Upper lobe of left lung (tissue), 6 donors: ENCODE data around the gene C9orf40. TPM values are rescaled to one million over a fixed set of nuclear protein-coding genes. Genes with fewer than 3 reads are reported as not detected.
A peak's percentile ranks its signal among the peaks of the same experiment; 100 is the strongest.

Experiments
- ATAC-seq, 2 donors: fragments of 200-7000 bp; cut with Tn5 transposase; one replicate each; pipeline ENCODE4 v1.9.1; 2022; ENCODE audit warnings: mild to moderate bottlenecking in 2 of 2, moderate library complexity in 2 of 2; ENCODE audit not compliant: low FRiP score in 2 of 2
- DNase-seq, 2 donors: peaks; one replicate each; pipeline ENCODE4 v3.0.0-alpha.2; 2019 to 2020
- H3K27ac ChIP-seq, 4 donors: fragments of 200-600 bp; sonication (generic); one replicate each; pipeline ENCODE4 v1.5.1; 2016 to 2019
- H3K27me3 ChIP-seq, 4 donors: fragments of 200-600 bp; sonication (generic); one replicate each; pipeline ENCODE4 v1.5.1; 2017 to 2019
- H3K36me3 ChIP-seq, 4 donors: fragments of 200-600 bp; sonication (generic); one replicate each; pipeline ENCODE4 v1.5.1; 2016 to 2019
- H3K4me1 ChIP-seq, 4 donors: fragments of 200-600 bp; sonication (generic); one replicate each; pipeline ENCODE4 v1.5.1; 2018 to 2019
- H3K4me3 ChIP-seq, 4 donors: fragments of 200-600 bp; sonication (generic); one replicate each; pipeline ENCODE4 v1.5.1; 2017 to 2019; ENCODE audit warnings: mild to moderate bottlenecking in 2 of 4, moderate library complexity in 1 of 4
- H3K9me3 ChIP-seq, 4 donors: fragments of 200-600 bp; sonication (generic); one replicate each; pipeline ENCODE4 v1.5.1; 2018 to 2019
- EP300 ChIP-seq, 4 donors: sonication (generic); formaldehyde crosslinking; IDR thresholded peaks; one replicate each; pipeline ENCODE4 v1.5.1; 2017; ENCODE audit warnings: antibody characterized with exemption in 4 of 4, control low read depth in 2 of 4
- POLR2A ChIP-seq, 4 donors: fragments of 450-650 bp; IDR thresholded peaks; one replicate each; pipeline ENCODE4 v1.5.1; 2016 to 2017; ENCODE audit warnings: antibody characterized with exemption in 4 of 4, mild to moderate bottlenecking in 2 of 4
- POLR2AphosphoS5 ChIP-seq, 2 donors: sonication (generic); formaldehyde crosslinking; IDR thresholded peaks; one replicate each; pipeline ENCODE4 v1.5.1; 2017; ENCODE audit warnings: antibody characterized with exemption in 2 of 2
- WGBS, 2 donors: methylation state at CpG; one replicate each; pipeline ENCODE4 v1.1.5; 2017 to 2018; 5-methylcytosine and 5-hydroxymethylcytosine counted together
- total RNA-seq, 6 donors: library from RNA; depleted of rRNA in 4 of 6; stranded (reverse); fragments of >200 nt in 4 of 6; gene quantifications; one replicate each; pipeline versions ENCODE4 v1.1.0 to v1.2.1, GENCODE V29; 2016 to 2021
- TF ChIP-seq, protein P1 (sequence below), 6 experiments: fragments of 450-650 bp in 4 of 6; fragments of 200-600 bp in 2 of 6; sonication (generic) in 2 of 6; IDR thresholded peaks; one replicate each; pipeline ENCODE4 v1.5.1; 2016 to 2019; ENCODE audit warnings: antibody characterized with exemption in 6 of 6
- donor health status: DM: no; HTN: no; CAD: no; lungs with moderate emphysema.
- donor health status: DM: no; HTN: yes; CAD: no; lungs with severe emphysema.

The C9orf40 gene, protein sequence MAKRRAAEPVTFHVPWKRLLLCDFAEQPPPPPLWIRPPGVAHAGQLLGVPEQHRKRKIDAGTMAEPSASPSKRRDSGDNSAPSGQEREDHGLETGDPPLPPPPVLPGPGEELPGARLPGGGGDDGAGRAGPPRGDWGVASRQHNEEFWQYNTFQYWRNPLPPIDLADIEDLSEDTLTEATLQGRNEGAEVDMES
- 1 to 10 TPM in 5 of 6 donors, under 1 TPM in 1; 1.00 to 6.2 (median 2.0) TPM for total RNA-seq

DNA sequence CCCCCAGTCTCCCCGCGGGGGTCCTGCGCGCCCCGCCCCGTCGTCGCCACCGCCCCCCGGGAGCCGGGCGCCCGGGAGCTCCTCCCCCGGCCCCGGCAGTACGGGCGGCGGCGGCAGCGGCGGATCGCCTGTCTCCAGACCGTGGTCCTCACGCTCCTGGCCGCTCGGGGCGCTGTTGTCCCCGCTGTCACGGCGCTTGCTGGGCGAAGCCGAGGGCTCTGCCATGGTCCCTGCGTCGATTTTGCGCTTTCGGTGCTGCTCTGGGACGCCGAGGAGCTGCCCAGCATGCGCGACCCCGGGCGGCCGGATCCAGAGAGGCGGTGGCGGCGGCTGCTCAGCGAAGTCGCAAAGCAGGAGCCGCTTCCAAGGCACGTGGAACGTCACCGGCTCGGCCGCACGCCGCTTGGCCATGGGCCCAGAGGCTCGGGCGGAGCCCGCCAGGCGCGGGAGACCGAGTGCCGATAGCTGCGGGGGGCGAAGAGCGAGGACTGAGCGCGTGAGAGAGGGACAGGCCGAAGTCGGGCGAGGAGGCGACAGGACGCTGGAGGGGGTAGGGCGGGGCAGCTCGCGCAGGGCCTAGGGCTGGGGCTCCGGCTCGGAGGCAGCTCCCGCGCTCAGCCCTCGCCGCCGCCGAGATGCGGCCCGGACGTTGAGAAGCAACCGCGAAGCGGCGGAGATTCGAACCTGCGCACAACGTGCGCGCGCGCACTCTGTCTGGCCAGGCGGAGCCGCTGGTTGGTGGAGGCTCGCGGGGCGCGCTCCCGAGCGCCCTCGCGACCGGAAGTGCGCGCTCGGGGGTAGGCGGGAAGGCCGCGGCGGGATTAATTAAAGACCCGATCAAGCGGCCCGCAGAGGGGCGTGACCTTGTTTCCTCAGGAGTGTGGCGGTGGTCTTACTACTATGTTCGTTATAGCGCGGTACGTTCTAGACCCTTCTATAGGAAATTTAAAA is at the start of gene C9orf40:
Gene C9orf40, minus strand, starts transcription at position 712 of the 951 bp plus-strand sequence. Its CDS starts 301 bp downstream, at position 411.
- no peaks in the 10 kb centered on the region for H3K27me3 ChIP-seq
- whole genome bisulfite sequencing, 2 donors: 0 to 1% methylated on average over 21 to 71 of the region's 125 CpGs
- peak; percentile 93 to 99 for DNase-seq
- ATAC-seq: peak; percentile 97 to 99
- H3K9me3 ChIP-seq: no peaks in the 10 kb centered on the region
- peaks cover 0 to 12% (median 5%) of the 10 kb centered on the region in 4 donors for H3K4me1 ChIP-seq
- TF ChIP-seq, protein P1, sequence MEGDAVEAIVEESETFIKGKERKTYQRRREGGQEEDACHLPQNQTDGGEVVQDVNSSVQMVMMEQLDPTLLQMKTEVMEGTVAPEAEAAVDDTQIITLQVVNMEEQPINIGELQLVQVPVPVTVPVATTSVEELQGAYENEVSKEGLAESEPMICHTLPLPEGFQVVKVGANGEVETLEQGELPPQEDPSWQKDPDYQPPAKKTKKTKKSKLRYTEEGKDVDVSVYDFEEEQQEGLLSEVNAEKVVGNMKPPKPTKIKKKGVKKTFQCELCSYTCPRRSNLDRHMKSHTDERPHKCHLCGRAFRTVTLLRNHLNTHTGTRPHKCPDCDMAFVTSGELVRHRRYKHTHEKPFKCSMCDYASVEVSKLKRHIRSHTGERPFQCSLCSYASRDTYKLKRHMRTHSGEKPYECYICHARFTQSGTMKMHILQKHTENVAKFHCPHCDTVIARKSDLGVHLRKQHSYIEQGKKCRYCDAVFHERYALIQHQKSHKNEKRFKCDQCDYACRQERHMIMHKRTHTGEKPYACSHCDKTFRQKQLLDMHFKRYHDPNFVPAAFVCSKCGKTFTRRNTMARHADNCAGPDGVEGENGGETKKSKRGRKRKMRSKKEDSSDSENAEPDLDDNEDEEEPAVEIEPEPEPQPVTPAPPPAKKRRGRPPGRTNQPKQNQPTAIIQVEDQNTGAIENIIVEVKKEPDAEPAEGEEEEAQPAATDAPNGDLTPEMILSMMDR (IDR thresholded peaks at IDR 0.05): peak; percentile 86 to 96 (median 92)
- TF ChIP-seq EP300 (IDR thresholded peaks at IDR 0.05): peak in 1 of 4 donors; percentile 5
- peak in 1 of 2 donors; percentile 6 for TF ChIP-seq POLR2AphosphoS5 (IDR thresholded peaks at IDR 0.05)
- peak in 1 of 4 donors; percentile 51 for TF ChIP-seq POLR2A (IDR thresholded peaks at IDR 0.05)
- H3K27ac ChIP-seq: peak within 1 kb of the TSS; percentile 89 to 94 (median 92)
- no peaks in the 10 kb centered on the region for H3K36me3 ChIP-seq
- H3K4me3 ChIP-seq: peak within 1 kb of the TSS; percentile 58 to 99 (median 78)

DNA sequence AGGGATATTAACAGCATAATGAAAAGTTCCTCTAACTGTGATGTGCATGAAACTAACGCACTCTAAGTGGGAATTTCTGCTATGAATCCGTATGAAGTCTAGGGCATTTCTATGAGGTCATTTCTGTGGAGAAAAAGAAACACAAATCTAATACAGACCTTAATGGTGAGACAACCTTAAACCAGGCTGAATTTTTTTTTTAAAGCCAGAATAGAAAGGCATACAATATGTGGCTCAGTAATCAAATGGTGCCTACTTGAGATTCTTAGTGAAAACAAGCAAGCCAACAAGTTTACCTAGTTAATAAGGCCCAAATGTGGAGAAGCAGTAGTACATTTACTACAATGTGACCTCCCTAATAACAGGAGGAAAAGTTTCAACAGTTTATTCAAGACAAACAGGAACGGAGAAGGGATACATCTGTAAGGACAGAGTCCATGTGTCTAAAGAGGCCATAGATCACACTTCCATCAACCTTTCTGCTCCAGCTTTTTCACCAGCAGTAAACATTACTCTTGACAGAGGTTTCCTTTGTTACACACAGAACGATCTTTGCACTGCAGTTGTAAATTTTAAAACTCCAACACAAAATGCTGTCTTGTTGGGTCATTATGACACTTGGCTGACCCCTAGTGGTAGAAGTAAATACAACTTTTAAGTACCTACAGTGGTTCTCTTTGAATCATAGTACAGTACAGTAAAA is 49.2 kb upstream of the C9orf40 start:
- no peak overlapping the region for H3K4me3 ChIP-seq
- no peaks in the 10 kb centered on the region for H3K36me3 ChIP-seq
- no peak for DNase-seq
- 57 to 58% methylated on average over 4 of the region's 4 CpGs for WGBS, 2 donors
- no peak overlapping the region for H3K27ac ChIP-seq
- no peaks in the 10 kb centered on the region for H3K9me3 ChIP-seq
- peaks cover 3 to 5% (median 4%) of the 10 kb centered on the region in 4 donors for H3K4me1 ChIP-seq
- ATAC-seq: peak; percentile 79 to 94
- no peak for TF ChIP-seq POLR2A (IDR thresholded peaks at IDR 0.05)
- TF ChIP-seq, protein P1 (IDR thresholded peaks at IDR 0.05): peak; percentile 44 to 84 (median 76)
- H3K27me3 ChIP-seq: no peaks in the 10 kb centered on the region

DNA sequence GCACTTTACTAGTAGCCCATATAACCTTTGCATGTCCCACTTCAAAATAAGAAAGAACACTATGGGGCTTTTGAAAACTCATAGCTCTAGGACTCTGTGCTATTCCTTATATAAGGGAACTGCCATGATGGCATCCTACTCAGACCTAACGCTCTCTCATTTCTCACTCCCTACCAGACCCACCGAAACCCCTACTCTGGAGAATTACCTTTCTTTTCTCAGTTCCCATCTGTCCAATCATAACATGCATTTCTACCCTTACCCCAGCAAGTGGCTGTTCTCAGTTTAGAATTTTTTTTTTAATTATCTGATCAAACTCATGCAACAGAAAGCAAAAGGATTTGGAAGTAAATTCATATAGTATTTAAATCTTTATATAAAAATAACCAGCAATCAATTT is 48.1 kb upstream of the C9orf40 start:
- H3K36me3 ChIP-seq: peaks cover 0 to 6% (median 0%) of the 10 kb centered on the region in 4 donors
- no peak overlapping the region for H3K27ac ChIP-seq
- no peak for DNase-seq
- H3K4me3 ChIP-seq: no peak overlapping the region
- ATAC-seq: no peak
- no peak for TF ChIP-seq EP300 (IDR thresholded peaks at IDR 0.05)
- TF ChIP-seq, protein P1 (IDR thresholded peaks at IDR 0.05): no peak
- no peak for TF ChIP-seq POLR2AphosphoS5 (IDR thresholded peaks at IDR 0.05)
- no peak for TF ChIP-seq POLR2A (IDR thresholded peaks at IDR 0.05)
- no peaks in the 10 kb centered on the region for H3K9me3 ChIP-seq
- 69 to 96% methylated on average over 2 of the region's 2 CpGs for WGBS, 2 donors
- peaks cover 3 to 5% (median 4%) of the 10 kb centered on the region in 4 donors for H3K4me1 ChIP-seq
- no peaks in the 10 kb centered on the region for H3K27me3 ChIP-seq

DNA sequence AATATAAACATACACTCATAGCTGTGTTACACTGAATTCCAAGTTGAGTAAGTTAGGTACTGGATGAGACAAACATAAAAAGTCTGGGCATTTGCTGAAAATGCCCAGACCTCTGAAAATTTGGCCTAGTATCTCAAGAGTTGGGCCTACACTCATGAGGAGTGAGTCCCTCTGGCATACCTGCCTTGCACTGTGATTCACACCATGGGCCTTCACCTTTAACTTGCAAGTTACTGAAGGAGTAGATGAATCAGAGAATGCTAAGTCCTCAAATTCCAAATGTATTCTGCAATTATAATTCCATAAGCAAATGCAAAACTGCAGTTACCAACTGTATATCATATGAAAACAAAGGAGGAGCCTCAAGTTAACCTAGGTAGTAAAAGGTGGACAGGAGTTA is 32.3 kb upstream of the C9orf40 start:
- Histone ChIP-seq H3K27ac (no peak overlapping the region), H3K4me1 (no peaks in the 10 kb centered on the region), H3K27me3 (no peaks in the 10 kb centered on the region), H3K9me3 (no peaks in the 10 kb centered on the region), H3K36me3 (peaks cover 0 to 14% (median 2%) of the 10 kb centered on the region in 4 donors), H3K4me3 (no peak overlapping the region)
- TF ChIP-seq, protein P1 (IDR thresholded peaks at IDR 0.05): no peak
- TF ChIP-seq EP300 (IDR thresholded peaks at IDR 0.05) (no peak), POLR2AphosphoS5 (IDR thresholded peaks at IDR 0.05) (no peak), POLR2A (IDR thresholded peaks at IDR 0.05) (no peak)
- DNase-seq (no peak), ATAC-seq (no peak)
